Immature natural killer cell (primary cell): ENCODE results near the gene NEDD4L. TPM values are rescaled to one million over a fixed set of nuclear protein-coding genes. Genes with fewer than 3 reads are reported as not detected.
"Not testable (repeated sequence)": the region's sequence is repeated elsewhere in the genome, so short reads cannot be mapped to it uniquely, and the experiment has no call there.

Experiments
- DNase-seq, 3 donors: peaks; one replicate each; pipeline ENCODE4 v3.0.0; 2022; ENCODE audit warnings: mixed read lengths in 1 of 3
- H3K27ac Mint-ChIP-seq, 6 donors: one replicate each; pipeline ENCODE4 v1.8.0; 2020; ENCODE audit warnings: mixed read lengths in 6 of 6, mild to moderate bottlenecking in 5 of 6, inconsistent platforms in 4 of 6, moderate library complexity in 3 of 6
- H3K27me3 Mint-ChIP-seq, 3 donors: one replicate each; pipeline ENCODE4 v1.8.0; 2020 to 2021; ENCODE audit warnings: low read depth in 3 of 3, mild to moderate bottlenecking in 3 of 3, mixed read lengths in 3 of 3, moderate library complexity in 3 of 3, inconsistent platforms in 1 of 3
- H3K36me3 Mint-ChIP-seq, 3 donors: one replicate each; pipeline ENCODE4 v1.8.0; 2020; ENCODE audit warnings: mixed read lengths in 3 of 3, inconsistent platforms in 2 of 3, mild to moderate bottlenecking in 2 of 3
- H3K4me1 Mint-ChIP-seq, 2 donors: one replicate each; pipeline ENCODE4 v1.8.0; 2020; ENCODE audit warnings: inconsistent platforms in 2 of 2, mild to moderate bottlenecking in 2 of 2, mixed read lengths in 2 of 2, moderate library complexity in 1 of 2
- H3K4me3 Mint-ChIP-seq, 5 donors: one replicate each; pipeline ENCODE4 v1.8.0; 2020; ENCODE audit warnings: mild to moderate bottlenecking in 5 of 5, mixed read lengths in 5 of 5, inconsistent platforms in 3 of 5, moderate library complexity in 3 of 5
- H3K9me3 Mint-ChIP-seq, 6 donors: one replicate each; pipeline ENCODE4 v1.8.0; 2020; ENCODE audit warnings: mild to moderate bottlenecking in 6 of 6, mixed read lengths in 6 of 6, inconsistent platforms in 4 of 6, moderate library complexity in 3 of 6
- polyA plus RNA-seq, 3 donors: library from polyadenylated mRNA; unstranded; fragments of 300-500 nt; fragmentation: Illumina TruSeq; gene quantifications; one replicate each; pipeline ENCODE4 v1.2.3, GENCODE V29; 2021

NEDD4L gene
- polyA plus RNA-seq, 3 donors from 2014 or later = 0.62 to 2.2 (median 2.0) TPM

- no peak for DNase-seq
- no peaks in the 10 kb centered on the region for H3K9me3 Mint-ChIP-seq
- no peaks in the 10 kb centered on the region for H3K36me3 Mint-ChIP-seq
- H3K4me3 Mint-ChIP-seq = no peak overlapping the region
- H3K4me1 Mint-ChIP-seq = no peaks in the 10 kb centered on the region
- H3K27ac Mint-ChIP-seq = no peak overlapping the region
- peaks cover 2 to 6% (median 5%) of the 10 kb centered on the region in 3 donors for H3K27me3 Mint-ChIP-seq
These were observed 236.2 kb downstream of the NEDD4L start for GRCh38 chr18:58280191-58280590.

GRCh38 chr18:58282872-58283271 is 238.8 kb downstream of the NEDD4L start:
- H3K4me3 Mint-ChIP-seq, H3K4me1 Mint-ChIP-seq, H3K36me3 Mint-ChIP-seq: not testable (repeated sequence)

GRCh38 chr18:58284699-58285448 is 240.8 kb downstream of the NEDD4L start:
- DNase-seq = no peak
- H3K9me3 Mint-ChIP-seq = no peaks in the 10 kb centered on the region
- peaks cover 3 to 7% (median 5%) of the 10 kb centered on the region in 3 donors for H3K27me3 Mint-ChIP-seq
- H3K4me3 Mint-ChIP-seq = no peak overlapping the region
- no peaks in the 10 kb centered on the region for H3K4me1 Mint-ChIP-seq
- H3K27ac Mint-ChIP-seq = no peak overlapping the region
- no peaks in the 10 kb centered on the region for H3K36me3 Mint-ChIP-seq

More at GRCh38 chr18:58282872-58283271, 238.8 kb downstream of the NEDD4L start:
- H3K27me3 Mint-ChIP-seq, DNase-seq, H3K9me3 Mint-ChIP-seq, H3K27ac Mint-ChIP-seq: not testable (repeated sequence)

- no peaks in the 10 kb centered on the region for H3K36me3 Mint-ChIP-seq
- no peak for DNase-seq
- H3K27me3 Mint-ChIP-seq = peaks cover 3 to 7% (median 5%) of the 10 kb centered on the region in 3 donors
- H3K4me1 Mint-ChIP-seq = no peaks in the 10 kb centered on the region
- no peak overlapping the region for H3K27ac Mint-ChIP-seq
- no peak overlapping the region for H3K4me3 Mint-ChIP-seq
- no peaks in the 10 kb centered on the region for H3K9me3 Mint-ChIP-seq
These were observed 241.6 kb downstream of the NEDD4L start for GRCh38 chr18:58285449-58286130.

- Mint-ChIP-seq H3K4me3 (no peak overlapping the region), H3K36me3 (no peaks in the 10 kb centered on the region), H3K9me3 (no peaks in the 10 kb centered on the region), H3K4me1 (no peaks in the 10 kb centered on the region), H3K27me3 (peaks cover 3 to 5% (median 4%) of the 10 kb centered on the region in 3 donors), H3K27ac (no peak overlapping the region)
- no peak for DNase-seq
These were observed 242.8 kb downstream of the NEDD4L start for GRCh38 chr18:58286632-58287352.

- DNase-seq = no peak
- H3K4me1 Mint-ChIP-seq = no peaks in the 10 kb centered on the region
- peaks cover 0 to 4% (median 0%) of the 10 kb centered on the region in 3 donors for H3K36me3 Mint-ChIP-seq
- H3K27ac Mint-ChIP-seq = no peak overlapping the region
- no peak overlapping the region for H3K4me3 Mint-ChIP-seq
- H3K9me3 Mint-ChIP-seq = no peaks in the 10 kb centered on the region
- H3K27me3 Mint-ChIP-seq = peaks cover 3 to 5% (median 3%) of the 10 kb centered on the region in 3 donors
These were observed 243.6 kb downstream of the NEDD4L start for GRCh38 chr18:58287353-58288274.

GRCh38 chr18:58288921-58289797 is 245.1 kb downstream of the NEDD4L start:
- Mint-ChIP-seq H3K4me1 (no peaks in the 10 kb centered on the region), H3K9me3 (no peaks in the 10 kb centered on the region), H3K27me3 (peaks cover 2 to 5% (median 2%) of the 10 kb centered on the region in 3 donors), H3K4me3 (no peak overlapping the region), H3K27ac (no peak overlapping the region), H3K36me3 (peaks cover 0 to 4% (median 0%) of the 10 kb centered on the region in 3 donors)
- no peak for DNase-seq

- Mint-ChIP-seq H3K4me3 (no peak overlapping the region), H3K27ac (no peak overlapping the region), H3K27me3 (peaks cover 2% of the 10 kb centered on the region in 3 donors), H3K9me3 (no peaks in the 10 kb centered on the region), H3K4me1 (no peaks in the 10 kb centered on the region), H3K36me3 (peaks cover 0 to 4% (median 0%) of the 10 kb centered on the region in 3 donors)
- no peak for DNase-seq
These were observed 246.2 kb downstream of the NEDD4L start for GRCh38 chr18:58290116-58290695.

- Mint-ChIP-seq H3K27ac (no peak overlapping the region), H3K4me1 (no peaks in the 10 kb centered on the region), H3K27me3 (peaks cover 2 to 3% (median 2%) of the 10 kb centered on the region in 3 donors), H3K4me3 (no peak overlapping the region), H3K36me3 (peaks cover 0 to 4% (median 0%) of the 10 kb centered on the region in 3 donors), H3K9me3 (no peaks in the 10 kb centered on the region)
- DNase-seq = no peak
These were observed 247.1 kb downstream of the NEDD4L start for GRCh38 chr18:58291131-58291530.

- Mint-ChIP-seq H3K9me3 (peaks cover 0 to 2% (median 0%) of the 10 kb centered on the region in 6 donors), H3K27ac (no peak overlapping the region), H3K36me3 (peaks cover 0 to 4% (median 0%) of the 10 kb centered on the region in 3 donors), H3K4me1 (no peaks in the 10 kb centered on the region), H3K27me3 (peaks cover 0 to 3% (median 2%) of the 10 kb centered on the region in 3 donors), H3K4me3 (no peak overlapping the region)
- no peak for DNase-seq
These were observed 248.6 kb downstream of the NEDD4L start for GRCh38 chr18:58292638-58293037.

GRCh38 chr18:58297198-58297597 is 253.2 kb downstream of the NEDD4L start:
- H3K27ac Mint-ChIP-seq = no peak overlapping the region
- peaks cover 0 to 4% (median 3%) of the 10 kb centered on the region in 3 donors for H3K27me3 Mint-ChIP-seq
- no peak overlapping the region for H3K4me3 Mint-ChIP-seq
- DNase-seq = no peak
- peaks cover 0 to 4% (median 0%) of the 10 kb centered on the region in 3 donors for H3K36me3 Mint-ChIP-seq
- peaks cover 0 to 2% (median 0%) of the 10 kb centered on the region in 6 donors for H3K9me3 Mint-ChIP-seq
- no peaks in the 10 kb centered on the region for H3K4me1 Mint-ChIP-seq
